SK-N-SH (cell line): ENCODE measurements around the gene PARD3.

Experiments
- CTCF ChIP-seq: fragments of 200-600 bp; sonication (generic); IDR thresholded peaks from 2 replicates; pipeline ENCODE4 v1.6.1; 2017; ENCODE audit warnings: antibody characterized with exemption, mild to moderate bottlenecking, moderate library complexity
- EZH2phosphoT487 ChIP-seq: fragments of 200-600 bp; sonication (generic); IDR thresholded peaks from 2 replicates; pipeline ENCODE4 v1.6.1; 2017; ENCODE audit warnings: low read depth, mixed run types, mild to moderate bottlenecking, antibody characterized with exemption, moderate library complexity, borderline replicate concordance
- REST ChIP-seq: IDR thresholded peaks from 2 replicates; pipeline ENCODE4 v1.6.1; 2012; ENCODE audit warnings: mild to moderate bottlenecking, low read depth, low read length, moderate library complexity

GRCh38 chr10:34188221-34188620, 626.9 kb downstream of the PARD3 start:
- TF ChIP-seq REST (no peak), EZH2phosphoT487 (no peak), CTCF (no peak)
